C4-2B (cell line): ENCODE results near the gene BANF2.

Source experiments
- ZFX ChIP-seq: fragments of 450-650 bp; IDR thresholded peaks from 2 replicates; pipeline ENCODE4 v1.6.1; 2017
- TF ChIP-seq, protein P1 (sequence below): fragments of 450-650 bp; conservative IDR thresholded peaks from 2 replicates; pipeline ENCODE4 v1.5.1; 2017; ENCODE audit warnings: mild to moderate bottlenecking

- TF ChIP-seq, protein P1, sequence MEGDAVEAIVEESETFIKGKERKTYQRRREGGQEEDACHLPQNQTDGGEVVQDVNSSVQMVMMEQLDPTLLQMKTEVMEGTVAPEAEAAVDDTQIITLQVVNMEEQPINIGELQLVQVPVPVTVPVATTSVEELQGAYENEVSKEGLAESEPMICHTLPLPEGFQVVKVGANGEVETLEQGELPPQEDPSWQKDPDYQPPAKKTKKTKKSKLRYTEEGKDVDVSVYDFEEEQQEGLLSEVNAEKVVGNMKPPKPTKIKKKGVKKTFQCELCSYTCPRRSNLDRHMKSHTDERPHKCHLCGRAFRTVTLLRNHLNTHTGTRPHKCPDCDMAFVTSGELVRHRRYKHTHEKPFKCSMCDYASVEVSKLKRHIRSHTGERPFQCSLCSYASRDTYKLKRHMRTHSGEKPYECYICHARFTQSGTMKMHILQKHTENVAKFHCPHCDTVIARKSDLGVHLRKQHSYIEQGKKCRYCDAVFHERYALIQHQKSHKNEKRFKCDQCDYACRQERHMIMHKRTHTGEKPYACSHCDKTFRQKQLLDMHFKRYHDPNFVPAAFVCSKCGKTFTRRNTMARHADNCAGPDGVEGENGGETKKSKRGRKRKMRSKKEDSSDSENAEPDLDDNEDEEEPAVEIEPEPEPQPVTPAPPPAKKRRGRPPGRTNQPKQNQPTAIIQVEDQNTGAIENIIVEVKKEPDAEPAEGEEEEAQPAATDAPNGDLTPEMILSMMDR: no peak
- TF ChIP-seq ZFX: no peak
Measured at GRCh38 chr20:17771206-17772004, 71.6 kb downstream of the BANF2 start.
